Endothelial cell of umbilical vein (primary cell): ENCODE results near the gene ZNF555.
"Not testable (repeated sequence)": the region's sequence is repeated elsewhere in the genome, so short reads cannot be mapped to it uniquely, and the experiment has no call there.

Experiments used
- CTCF ChIP-seq, 2 donors: IDR thresholded peaks; 1 replicate in 1 of 2; 2 replicates in 1 of 2; pipeline ENCODE4 v1.5.1; 2011; ENCODE audit warnings: low read length in 2 of 2, mild to moderate bottlenecking in 2 of 2, moderate library complexity in 2 of 2, control low read depth in 1 of 2, inconsistent platforms in 1 of 2, low read depth in 1 of 2; ENCODE audit not compliant: insufficient read depth in 1 of 2; ENCODE audit errors: extremely low read depth in 1 of 2
- JUN ChIP-seq: IDR thresholded peaks from 2 replicates; pipeline ENCODE4 v1.6.1; 2011; ENCODE audit warnings: borderline replicate concordance, low read depth; ENCODE audit not compliant: insufficient read length, insufficient read depth
- POLR2A ChIP-seq: IDR thresholded peaks from 2 replicates; pipeline ENCODE4 v1.6.1; 2012; ENCODE audit warnings: low read depth, mild to moderate bottlenecking, control low read depth, low read length
- POLR2AphosphoS5 ChIP-seq: IDR thresholded peaks from 2 replicates; pipeline ENCODE4 v1.6.1; 2012; ENCODE audit warnings: low read depth, mild to moderate bottlenecking, control low read depth, low read length, moderate library complexity; ENCODE audit not compliant: insufficient read depth

GRCh38 chr19:2872175-2872574, 30.9 kb downstream of the ZNF555 start:
- TF ChIP-seq POLR2AphosphoS5; POLR2A; CTCF (IDR thresholded peaks at IDR 0.05; ENCODE audit: extremely low read depth in 1 of 2, insufficient read depth in 1 of 2, low read depth in 1 of 2, low read length in 2 of 2); JUN: not testable (repeated sequence)
